Stimulated activated effector memory CD8-positive, alpha-beta T cell treated with anti-CD3 and anti-CD28 coated beads, Interleukin-12 subunit alpha, Interleukin-12 subunit beta, amount 100 ng/mL, for 72 hours (primary cell): Measurements from ENCODE around the gene LTBP2.
"Not testable (repeated sequence)": the region's sequence is repeated elsewhere in the genome, so short reads cannot be mapped to it uniquely, and the experiment has no call there.

Experiments used
- ATAC-seq: fragments of 150-1000 bp; cut with Tn5 transposase; 2 replicates; pipeline ENCODE4 v1.10.0; 2021
- DNase-seq, 2 donors: peaks; one replicate each; pipeline ENCODE4 v3.0.0; 2021 to 2022; ENCODE audit warnings: low spot score in 2 of 2
- H3K27ac Mint-ChIP-seq: one replicate; pipeline ENCODE4 v1.8.0; 2022; ENCODE audit warnings: mild to moderate bottlenecking, mixed read lengths
- H3K36me3 Mint-ChIP-seq: one replicate; pipeline ENCODE4 v1.8.0; 2022; ENCODE audit warnings: mild to moderate bottlenecking, mixed read lengths
- H3K4me1 Mint-ChIP-seq: one replicate; pipeline ENCODE4 v1.8.0; 2022; ENCODE audit warnings: mixed read lengths
- H3K4me3 Mint-ChIP-seq: one replicate; pipeline ENCODE4 v1.8.0; 2022; ENCODE audit warnings: mild to moderate bottlenecking, mixed read lengths
- H3K9me3 Mint-ChIP-seq: one replicate; pipeline ENCODE4 v1.8.0; 2022; ENCODE audit warnings: mixed read lengths

Gene LTBP2

DNA sequence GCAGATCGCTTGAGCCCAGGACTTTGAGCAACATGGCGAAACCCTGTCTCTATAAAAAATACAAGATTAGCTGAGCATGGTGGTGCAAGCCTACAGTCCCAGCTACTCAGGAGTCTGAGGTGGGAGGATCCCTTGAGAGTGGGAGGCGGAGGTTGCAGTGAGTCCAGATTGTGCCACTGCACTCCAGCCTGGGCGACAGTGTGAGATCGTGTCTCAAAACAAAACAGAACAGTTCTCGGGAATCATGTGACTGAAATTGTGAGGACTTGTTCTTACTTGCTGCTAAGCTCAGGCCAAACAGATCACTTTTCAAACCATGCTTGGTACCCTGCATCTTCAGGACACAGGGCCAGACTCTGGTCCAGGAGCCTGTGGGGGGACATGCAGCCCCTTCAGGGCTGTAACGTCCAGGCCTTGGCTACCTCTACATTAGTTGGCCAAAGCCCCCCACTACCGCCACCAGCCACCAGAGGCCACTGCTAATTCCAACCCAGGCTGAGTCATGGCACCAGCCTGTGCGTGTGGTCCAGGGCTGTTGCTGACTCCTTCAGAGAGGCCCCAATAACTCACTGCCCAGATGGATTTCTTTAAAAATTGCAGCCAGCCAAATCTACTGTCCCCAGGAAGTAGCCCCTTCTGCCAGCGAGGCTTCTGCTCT lies 152.6 kb downstream of the LTBP2 start:
- H3K4me1 Mint-ChIP-seq = no peaks in the 10 kb centered on the region
- H3K27ac Mint-ChIP-seq = peak overlapping the region; percentile 44
- H3K4me3 Mint-ChIP-seq = no peak overlapping the region
- H3K36me3 Mint-ChIP-seq = no peaks in the 10 kb centered on the region
- ATAC-seq (peak; percentile 82), DNase-seq (peak in 1 of 2 donors; percentile 62)
- no peaks in the 10 kb centered on the region for H3K9me3 Mint-ChIP-seq

DNA sequence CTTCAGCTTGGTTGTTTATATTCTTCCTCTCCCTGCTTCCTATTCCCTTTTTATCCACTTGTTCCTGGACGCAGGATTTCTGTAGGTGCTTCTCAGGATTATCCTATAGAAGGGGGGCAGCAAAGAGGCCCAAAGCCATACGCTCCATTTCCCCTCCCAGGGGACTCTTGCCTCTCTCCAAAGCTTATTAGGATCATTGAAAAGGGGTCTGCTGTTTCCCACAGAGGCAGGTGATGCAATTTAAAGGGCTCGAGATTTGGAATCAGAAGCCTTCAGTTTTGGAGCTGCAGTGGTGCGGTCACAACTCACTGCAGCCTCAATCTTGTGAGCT lies 154.5 kb downstream of the LTBP2 start:
- Mint-ChIP-seq H3K9me3 (no peaks in the 10 kb centered on the region), H3K27ac (no peak overlapping the region), H3K36me3 (no peaks in the 10 kb centered on the region), H3K4me1 (no peaks in the 10 kb centered on the region), H3K4me3 (no peak overlapping the region)
- DNase-seq (no peak), ATAC-seq (no peak)

DNA sequence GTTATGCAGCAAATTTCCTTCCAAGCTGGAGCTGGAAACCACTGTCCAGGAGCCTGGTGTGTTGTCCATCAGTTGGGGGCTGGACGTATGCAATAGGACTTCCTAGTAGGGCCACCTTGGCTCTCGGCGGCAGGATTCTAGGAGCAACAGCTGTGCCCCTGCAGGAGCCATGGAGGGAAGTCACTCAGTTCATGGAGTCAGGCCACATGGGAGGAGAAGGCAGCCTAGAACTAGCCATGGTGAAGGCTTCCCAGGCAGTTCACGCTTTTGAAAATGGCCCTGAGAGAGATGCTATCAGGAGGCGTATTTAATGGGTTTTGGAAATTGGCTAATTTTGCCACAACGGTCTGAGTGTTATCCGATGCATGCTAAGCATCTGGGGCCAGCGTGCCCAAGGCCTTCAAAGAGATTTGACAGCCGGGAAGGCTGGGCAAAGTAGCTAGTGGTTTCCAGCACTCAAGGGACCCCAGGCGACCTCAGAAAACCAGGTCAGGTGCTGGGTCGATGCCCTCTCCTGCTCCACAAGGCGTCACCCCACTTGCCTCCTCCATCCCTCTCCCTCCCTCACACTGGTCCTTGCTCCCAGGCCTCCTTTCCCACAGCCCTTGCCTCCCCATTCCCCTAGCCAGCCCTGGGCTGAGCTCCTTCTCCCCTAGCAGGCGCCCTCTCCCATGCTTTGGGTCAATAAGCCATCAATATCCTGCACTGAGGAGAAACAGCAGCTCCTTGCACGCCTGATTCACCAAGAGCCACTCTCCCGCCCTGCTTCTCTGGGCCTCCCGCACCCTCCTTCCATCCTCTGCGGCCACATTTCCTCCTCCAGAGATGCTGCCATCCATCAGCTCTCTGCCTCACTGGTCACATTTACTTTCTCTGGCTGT lies 155.1 kb downstream of the LTBP2 start:
- Mint-ChIP-seq H3K9me3 (no peaks in the 10 kb centered on the region), H3K27ac (no peak overlapping the region), H3K4me3 (no peak overlapping the region), H3K36me3 (no peaks in the 10 kb centered on the region), H3K4me1 (no peaks in the 10 kb centered on the region)
- ATAC-seq = no peak
- DNase-seq = no peak

DNA sequence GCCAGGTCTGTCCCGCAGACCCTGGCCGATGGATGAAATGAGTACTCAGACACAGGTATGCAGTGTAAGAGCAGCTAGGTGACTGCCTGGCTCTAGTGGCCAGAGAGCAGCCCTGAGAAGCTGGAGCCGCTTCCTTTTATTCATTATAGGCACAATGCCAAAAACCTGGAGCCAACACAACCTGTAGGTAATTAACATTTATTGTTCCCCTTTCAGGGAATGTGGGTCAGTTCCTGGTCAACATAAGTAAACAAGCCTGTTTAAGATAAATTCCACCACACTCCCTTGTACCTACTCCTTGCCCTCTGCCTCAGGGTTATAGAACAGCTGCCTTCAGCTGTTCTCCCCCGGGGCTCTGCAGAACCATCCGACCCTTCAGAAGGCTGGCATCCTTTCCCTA lies 157.6 kb downstream of the LTBP2 start:
- H3K36me3 Mint-ChIP-seq, H3K4me1 Mint-ChIP-seq, ATAC-seq, H3K9me3 Mint-ChIP-seq, H3K4me3 Mint-ChIP-seq, DNase-seq, H3K27ac Mint-ChIP-seq: not testable (repeated sequence)
